Measurements from ENCODE around the gene SSBP1.
"Not testable (repeated sequence)": the region's sequence is repeated elsewhere in the genome, so short reads cannot be mapped to it uniquely, and the experiment has no call there.

The SSBP1 gene

GRCh38 chr7:141709749-141710148 lies 28.4 kb upstream of the SSBP1 start:
- no peak for DNase-seq (ENCODE audit: low read depth)

- DNase-seq (ENCODE audit: low read depth), result no peak
These were observed 27.9 kb upstream of the SSBP1 start for GRCh38 chr7:141710301-141710700.

- no peak for DNase-seq (ENCODE audit: low read depth)
These were observed 25.4 kb upstream of the SSBP1 start for GRCh38 chr7:141712603-141713255.

- DNase-seq (ENCODE audit: low read depth), result no peak
These were observed 24.3 kb upstream of the SSBP1 start for GRCh38 chr7:141713890-141714289.

GRCh38 chr7:141714571-141714970 lies 23.6 kb upstream of the SSBP1 start:
- no peak for DNase-seq (ENCODE audit: low read depth)

GRCh38 chr7:141715018-141715417 lies 23.1 kb upstream of the SSBP1 start:
- DNase-seq (ENCODE audit: low read depth), result no peak

- no peak for DNase-seq (ENCODE audit: low read depth)
These were observed 22.1 kb upstream of the SSBP1 start for GRCh38 chr7:141715794-141716689.

GRCh38 chr7:141717450-141717849 lies 20.7 kb upstream of the SSBP1 start:
- DNase-seq (ENCODE audit: low read depth), result no peak

- DNase-seq (ENCODE audit: low read depth), result no peak
These were observed 15.6 kb upstream of the SSBP1 start for GRCh38 chr7:141722529-141722928.

- no peak for DNase-seq (ENCODE audit: low read depth)
These were observed 9.1 kb upstream of the SSBP1 start for GRCh38 chr7:141729020-141729419.

GRCh38 chr7:141731476-141732149 lies 6.5 kb upstream of the SSBP1 start:
- no peak for DNase-seq (ENCODE audit: low read depth)

GRCh38 chr7:141737118-141737835 lies 881 bp upstream of the SSBP1 start:
- no peak for DNase-seq (ENCODE audit: low read depth)

- DNase-seq (ENCODE audit: low read depth), result no peak
These were observed 445 bp downstream of the SSBP1 start for GRCh38 chr7:141738592-141739013.

- DNase-seq (ENCODE audit: low read depth), result no peak
These were observed 1.1 kb downstream of the SSBP1 start for GRCh38 chr7:141739250-141739649.

- DNase-seq (ENCODE audit: low read depth), result no peak
These were observed 4.1 kb downstream of the SSBP1 start for GRCh38 chr7:141742229-141742628.

- DNase-seq (ENCODE audit: low read depth), result no peak
These were observed 6.0 kb downstream of the SSBP1 start for GRCh38 chr7:141744131-141744530.

- no peak for DNase-seq (ENCODE audit: low read depth)
These were observed 10.2 kb downstream of the SSBP1 start for GRCh38 chr7:141748396-141748795.

GRCh38 chr7:141751904-141752303 lies 13.7 kb downstream of the SSBP1 start:
- DNase-seq (ENCODE audit: low read depth), result not testable (repeated sequence)

GRCh38 chr7:141752634-141753033 lies 14.5 kb downstream of the SSBP1 start:
- no peak for DNase-seq (ENCODE audit: low read depth)

GRCh38 chr7:141754939-141755338 lies 16.8 kb downstream of the SSBP1 start:
- DNase-seq (ENCODE audit: low read depth), result no peak

GRCh38 chr7:141763797-141764196 lies 25.6 kb downstream of the SSBP1 start, which contains the start of gene TAS2R3:
Gene TAS2R3 (plus strand): TSS chr7:141764097. CDS start chr7:141764159, 62 bp downstream.
- DNase-seq (ENCODE audit: low read depth), result no peak

GRCh38 chr7:141770083-141770583 lies 32.0 kb downstream of the SSBP1 start:
- not testable (repeated sequence) for DNase-seq (ENCODE audit: low read depth)
